Activated CD4-positive, alpha-beta T cell treated with anti-CD3 and anti-CD28 coated beads, Interleukin-2, amount 50 U/mL, for 48 hours (primary cell): ENCODE measurements around the gene MSANTD1.
"Not testable (repeated sequence)": the region's sequence is repeated elsewhere in the genome, so short reads cannot be mapped to it uniquely, and the experiment has no call there.

Experiments used
- DNase-seq, 2 experiments: peaks; one replicate each; pipeline ENCODE4 v3.0.0-alpha.2; 2020

The MSANTD1 gene

GRCh38 chr4:3291969-3292570, 43.1 kb downstream of the MSANTD1 start:
- peak; percentile 37 to 43 for DNase-seq

- DNase-seq: peak; percentile 95 to 96
Measured at GRCh38 chr4:3292571-3293400, 43.8 kb downstream of the MSANTD1 start, which contains the start of gene RGS12. TSS of gene RGS12 (plus strand) at chr4:3293021. CDS start at chr4:3316171, 23,150 bp downstream.

GRCh38 chr4:3293401-3294391, 44.7 kb downstream of the MSANTD1 start:
- no peak for DNase-seq

GRCh38 chr4:3294401-3295241, 45.7 kb downstream of the MSANTD1 start:
- no peak for DNase-seq

GRCh38 chr4:3295837-3296624, 47.1 kb downstream of the MSANTD1 start:
- DNase-seq: no peak

GRCh38 chr4:3296651-3297050, 47.7 kb downstream of the MSANTD1 start:
- no peak for DNase-seq

- no peak for DNase-seq
Measured at GRCh38 chr4:3297066-3297859, 48.3 kb downstream of the MSANTD1 start.

GRCh38 chr4:3299122-3299975, 50.4 kb downstream of the MSANTD1 start:
- DNase-seq: no peak

GRCh38 chr4:3299976-3300671, 51.2 kb downstream of the MSANTD1 start:
- no peak for DNase-seq

GRCh38 chr4:3300882-3301281, 51.9 kb downstream of the MSANTD1 start:
- not testable (repeated sequence) for DNase-seq

- no peak for DNase-seq
Measured at GRCh38 chr4:3301450-3302172, 52.7 kb downstream of the MSANTD1 start.

- DNase-seq: peak; percentile 58 to 62
Measured at GRCh38 chr4:3302173-3302785, 53.3 kb downstream of the MSANTD1 start.

- DNase-seq: no peak
Measured at GRCh38 chr4:3302786-3303564, 54.0 kb downstream of the MSANTD1 start.

- DNase-seq: no peak
Measured at GRCh38 chr4:3303565-3303824, 54.5 kb downstream of the MSANTD1 start.

GRCh38 chr4:3303923-3304710, 55.2 kb downstream of the MSANTD1 start:
- DNase-seq: no peak
